ENCODE data around the gene GPR78.
"Not testable (repeated sequence)": the region's sequence is repeated elsewhere in the genome, so short reads cannot be mapped to it uniquely, and the experiment has no call there.

Gene GPR78

GRCh38 chr4:8568068-8568668 lies 12.0 kb upstream of the GPR78 start:
- FAIRE-seq = no peak

GRCh38 chr4:8570201-8570600 lies 10.0 kb upstream of the GPR78 start:
- no peak for FAIRE-seq

GRCh38 chr4:8571702-8572685 lies 8.2 kb upstream of the GPR78 start:
- FAIRE-seq = no peak

- no peak for FAIRE-seq
Observed at GRCh38 chr4:8573266-8573665, 6.9 kb upstream of the GPR78 start.

GRCh38 chr4:8574796-8575370 lies 5.3 kb upstream of the GPR78 start:
- FAIRE-seq = no peak

GRCh38 chr4:8575457-8575856 lies 4.7 kb upstream of the GPR78 start:
- FAIRE-seq = no peak

GRCh38 chr4:8576591-8576990 lies 3.6 kb upstream of the GPR78 start:
- FAIRE-seq = not testable (repeated sequence)

- no peak for FAIRE-seq
Observed at GRCh38 chr4:8577046-8577445, 3.1 kb upstream of the GPR78 start.

GRCh38 chr4:8577972-8578371 lies 2.2 kb upstream of the GPR78 start:
- FAIRE-seq = no peak

GRCh38 chr4:8578717-8579116 lies 1.5 kb upstream of the GPR78 start:
- no peak for FAIRE-seq

GRCh38 chr4:8579526-8580320 lies 469 bp upstream of the GPR78 start:
- no peak for FAIRE-seq

GRCh38 chr4:8581094-8581861 lies 1.1 kb downstream of the GPR78 start:
- FAIRE-seq = no peak

GRCh38 chr4:8582016-8582415 lies 1.8 kb downstream of the GPR78 start:
- FAIRE-seq = no peak

GRCh38 chr4:8582436-8582835 lies 2.2 kb downstream of the GPR78 start:
- FAIRE-seq = no peak

GRCh38 chr4:8582941-8583654 lies 2.9 kb downstream of the GPR78 start:
- FAIRE-seq = no peak

GRCh38 chr4:8583655-8584025 lies 3.4 kb downstream of the GPR78 start:
- FAIRE-seq = no peak

- FAIRE-seq = no peak
Observed at GRCh38 chr4:8585186-8585585, 5.0 kb downstream of the GPR78 start.

- no peak for FAIRE-seq
Observed at GRCh38 chr4:8585721-8586212, 5.6 kb downstream of the GPR78 start.

- FAIRE-seq = no peak
Observed at GRCh38 chr4:8586246-8586645, 6.1 kb downstream of the GPR78 start.

GRCh38 chr4:8586671-8587468 lies 6.7 kb downstream of the GPR78 start:
- FAIRE-seq = no peak
